ENCODE results near the gene OR2A2.

Gene OR2A2

GRCh38 chr7:144109283-144109682 lies at the start of gene OR2A2:
TSS of gene OR2A2 (plus strand) at chr7:144109583. CDS start at chr7:144109583, 0 bp downstream.
- TF ChIP-seq, protein P1, sequence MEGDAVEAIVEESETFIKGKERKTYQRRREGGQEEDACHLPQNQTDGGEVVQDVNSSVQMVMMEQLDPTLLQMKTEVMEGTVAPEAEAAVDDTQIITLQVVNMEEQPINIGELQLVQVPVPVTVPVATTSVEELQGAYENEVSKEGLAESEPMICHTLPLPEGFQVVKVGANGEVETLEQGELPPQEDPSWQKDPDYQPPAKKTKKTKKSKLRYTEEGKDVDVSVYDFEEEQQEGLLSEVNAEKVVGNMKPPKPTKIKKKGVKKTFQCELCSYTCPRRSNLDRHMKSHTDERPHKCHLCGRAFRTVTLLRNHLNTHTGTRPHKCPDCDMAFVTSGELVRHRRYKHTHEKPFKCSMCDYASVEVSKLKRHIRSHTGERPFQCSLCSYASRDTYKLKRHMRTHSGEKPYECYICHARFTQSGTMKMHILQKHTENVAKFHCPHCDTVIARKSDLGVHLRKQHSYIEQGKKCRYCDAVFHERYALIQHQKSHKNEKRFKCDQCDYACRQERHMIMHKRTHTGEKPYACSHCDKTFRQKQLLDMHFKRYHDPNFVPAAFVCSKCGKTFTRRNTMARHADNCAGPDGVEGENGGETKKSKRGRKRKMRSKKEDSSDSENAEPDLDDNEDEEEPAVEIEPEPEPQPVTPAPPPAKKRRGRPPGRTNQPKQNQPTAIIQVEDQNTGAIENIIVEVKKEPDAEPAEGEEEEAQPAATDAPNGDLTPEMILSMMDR (IDR thresholded peaks at IDR 0.05; ENCODE audit: low read depth, low read length) = no peak

DNA sequence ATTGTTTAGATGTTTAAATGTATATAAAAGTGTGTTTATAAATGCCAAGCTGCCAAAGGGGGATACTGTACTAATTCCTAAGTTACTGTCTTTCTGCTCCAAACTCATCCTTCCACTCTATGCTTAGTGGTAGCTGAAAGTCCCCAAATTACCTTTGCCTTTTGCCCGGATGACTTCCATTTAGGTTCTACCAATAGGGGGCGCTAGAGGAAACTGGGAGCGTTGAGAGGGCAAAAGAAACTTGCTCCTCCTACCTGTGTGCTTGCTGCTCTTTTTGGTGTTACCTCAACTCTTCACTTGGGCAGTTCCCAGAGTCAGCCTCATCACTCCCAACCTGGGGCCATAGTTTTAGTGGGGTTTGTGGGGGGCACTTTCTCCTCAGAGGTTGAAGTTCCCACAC lies 45.7 kb upstream of the OR2A2 start:
- TF ChIP-seq, protein P1 (IDR thresholded peaks at IDR 0.05; ENCODE audit: low read depth, low read length) = peak; percentile 20
- DNase-seq (ENCODE audit: extremely low read depth, low read depth) = no peak

More at GRCh38 chr7:144109283-144109682, at the start of gene OR2A2:
- DNase-seq (ENCODE audit: extremely low read depth, low read depth) = no peak

DNA sequence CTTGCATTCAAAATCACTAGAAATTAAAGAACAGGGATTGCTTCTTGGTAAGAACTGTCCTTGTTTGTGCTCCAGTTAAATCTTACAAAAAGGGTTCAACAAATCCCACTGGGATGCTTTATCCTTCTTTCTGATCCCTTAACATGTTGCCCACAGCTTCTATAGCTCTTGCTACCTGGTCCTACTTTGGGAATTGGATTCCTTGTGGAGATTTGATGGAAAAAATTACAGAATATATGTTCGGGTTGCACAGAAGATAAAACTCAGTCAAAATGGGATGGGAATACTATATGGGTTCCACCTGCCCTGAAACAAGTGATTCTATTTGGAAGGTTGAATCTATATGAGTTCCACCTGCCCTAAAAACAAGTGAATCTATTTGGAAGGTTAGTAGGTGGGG lies 39.9 kb upstream of the OR2A2 start, which contains the start of gene OR2A25:
Gene OR2A25, plus strand, starts transcription at position 301 of the 400 bp plus-strand sequence. CDS start 4,409 bp downstream, outside the sequence.
- TF ChIP-seq, protein P1 (IDR thresholded peaks at IDR 0.05; ENCODE audit: low read depth, low read length) = no peak
- DNase-seq (ENCODE audit: extremely low read depth, low read depth) = no peak

DNA sequence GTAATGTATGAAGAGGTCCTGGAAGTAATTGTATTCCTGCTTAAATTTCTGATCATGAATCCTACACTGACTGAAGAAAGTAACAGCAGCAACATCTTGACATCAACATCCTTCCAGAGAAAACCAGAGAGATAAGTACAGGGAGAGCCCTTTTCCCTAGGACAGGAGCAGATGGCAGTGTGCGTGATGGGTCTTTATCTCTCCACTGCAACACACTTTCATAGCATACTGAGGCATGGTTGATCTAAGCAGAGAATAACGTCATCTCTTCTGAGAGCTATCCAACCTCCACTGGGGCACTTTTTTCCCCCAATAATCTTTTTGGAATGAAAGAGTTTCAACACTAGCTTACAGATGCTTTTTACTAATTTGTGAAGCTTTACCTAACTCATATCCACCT lies 39.4 kb upstream of the OR2A2 start:
- no peak for DNase-seq (ENCODE audit: extremely low read depth, low read depth)
- TF ChIP-seq, protein P1 (IDR thresholded peaks at IDR 0.05; ENCODE audit: low read depth, low read length) = no peak

DNA sequence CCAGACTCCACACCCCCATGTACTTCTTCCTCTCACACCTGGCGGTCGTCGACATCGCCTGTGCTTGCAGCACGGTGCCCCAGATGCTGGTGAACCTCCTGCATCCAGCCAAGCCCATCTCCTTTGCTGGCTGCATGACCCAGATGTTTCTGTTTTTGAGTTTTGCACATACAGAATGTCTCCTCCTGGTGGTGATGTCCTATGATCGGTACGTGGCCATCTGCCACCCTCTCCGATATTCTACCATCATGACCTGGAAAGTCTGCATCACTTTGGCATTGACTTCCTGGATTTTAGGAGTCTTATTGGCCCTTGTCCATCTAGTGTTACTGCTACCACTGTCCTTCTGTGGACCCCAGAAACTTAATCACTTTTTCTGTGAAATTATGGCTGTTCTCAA lies 35.0 kb upstream of the OR2A2 start:
- TF ChIP-seq, protein P1 (IDR thresholded peaks at IDR 0.05; ENCODE audit: low read depth, low read length) = no peak
- DNase-seq (ENCODE audit: extremely low read depth, low read depth) = no peak

DNA sequence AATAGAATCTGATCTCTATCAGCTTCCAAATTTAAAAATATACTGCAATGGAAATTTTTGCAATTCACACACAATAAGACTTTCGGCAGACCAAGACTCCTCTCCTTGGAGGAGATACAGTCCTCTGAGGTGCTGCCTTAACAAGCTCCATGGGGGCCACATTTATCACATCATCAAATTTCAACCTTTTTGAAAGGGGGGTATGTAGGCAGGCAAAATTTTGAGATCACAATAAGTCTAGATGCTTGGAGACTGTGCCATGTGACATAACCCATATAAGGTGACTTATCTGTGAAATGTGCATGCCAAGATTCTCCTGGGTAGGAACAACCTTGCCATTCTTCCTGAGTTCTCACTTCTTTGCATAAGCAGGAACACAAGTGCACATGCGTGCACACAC lies 23.4 kb upstream of the OR2A2 start, which contains the start of gene OR2A12:
Gene OR2A12, plus strand, starts transcription at position 301 of the 400 bp plus-strand sequence. CDS start 8,830 bp downstream, outside the sequence.
- TF ChIP-seq, protein P1 (IDR thresholded peaks at IDR 0.05; ENCODE audit: low read depth, low read length) = no peak
- DNase-seq (ENCODE audit: extremely low read depth, low read depth) = no peak

DNA sequence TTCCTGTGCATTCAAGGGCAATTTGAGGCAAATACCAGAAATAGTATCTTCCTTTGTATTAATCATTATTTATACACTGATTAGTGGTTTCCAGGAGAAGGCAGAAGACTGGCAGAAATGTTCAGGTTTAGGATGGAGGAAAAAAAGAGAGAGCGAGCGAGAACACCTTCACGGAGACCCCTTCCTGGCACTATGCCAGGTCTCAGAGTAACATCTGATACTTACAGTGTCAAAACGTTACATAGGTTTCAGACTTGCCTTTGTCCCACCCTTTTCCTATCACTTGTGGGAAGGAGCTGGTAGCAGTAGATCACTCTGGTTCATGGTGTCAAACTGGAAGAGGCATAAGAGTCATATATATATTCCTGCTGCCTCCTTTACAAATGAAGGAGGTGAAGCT lies 22.7 kb upstream of the OR2A2 start:
- TF ChIP-seq, protein P1 (IDR thresholded peaks at IDR 0.05; ENCODE audit: low read depth, low read length) = no peak

More for the DNA sequence above, 22.7 kb upstream of the OR2A2 start:
- no peak for DNase-seq (ENCODE audit: extremely low read depth, low read depth)
